Measurements from ENCODE around the gene PRMT6.
"Not testable (repeated sequence)": the region's sequence is repeated elsewhere in the genome, so short reads cannot be mapped to it uniquely, and the experiment has no call there.

Gene PRMT6

GRCh38 chr1:107056426-107057196 lies at the start of gene PRMT6:
PRMT6 (plus strand) TSS chr1:107056674; CDS start chr1:107056716, 42 bp downstream.
- DNase-seq (ENCODE audit: low read depth in 2 of 2), result peak; percentile 68 to 73

- no peak for DNase-seq (ENCODE audit: low read depth in 2 of 2)
Observed at GRCh38 chr1:107009281-107009680, 47.2 kb upstream of the PRMT6 start.

- DNase-seq (ENCODE audit: low read depth in 2 of 2), result no peak
Observed at GRCh38 chr1:107010582-107010981, 45.9 kb upstream of the PRMT6 start.

GRCh38 chr1:107016376-107016978 lies 40.0 kb upstream of the PRMT6 start:
- no peak for DNase-seq (ENCODE audit: low read depth in 2 of 2)

- no peak for DNase-seq (ENCODE audit: low read depth in 2 of 2)
Observed at GRCh38 chr1:107018445-107018844, 38.0 kb upstream of the PRMT6 start.

GRCh38 chr1:107019166-107019565 lies 37.3 kb upstream of the PRMT6 start:
- DNase-seq (ENCODE audit: low read depth in 2 of 2), result no peak

GRCh38 chr1:107038874-107039273 lies 17.6 kb upstream of the PRMT6 start:
- not testable (repeated sequence) for DNase-seq (ENCODE audit: low read depth in 2 of 2)

GRCh38 chr1:107044310-107045220 lies 11.9 kb upstream of the PRMT6 start:
- not testable (repeated sequence) for DNase-seq (ENCODE audit: low read depth in 2 of 2)

- DNase-seq (ENCODE audit: low read depth in 2 of 2), result no peak
Observed at GRCh38 chr1:107047602-107048001, 8.9 kb upstream of the PRMT6 start.

GRCh38 chr1:107048241-107048640 lies 8.2 kb upstream of the PRMT6 start:
- DNase-seq (ENCODE audit: low read depth in 2 of 2), result no peak

- DNase-seq (ENCODE audit: low read depth in 2 of 2), result no peak
Observed at GRCh38 chr1:107051266-107051665, 5.2 kb upstream of the PRMT6 start.

- DNase-seq (ENCODE audit: low read depth in 2 of 2), result not testable (repeated sequence)
Observed at GRCh38 chr1:107055919-107056425, 502 bp upstream of the PRMT6 start.

- DNase-seq (ENCODE audit: low read depth in 2 of 2), result peak; percentile 15 to 46
Observed at GRCh38 chr1:107057197-107058133, 991 bp downstream of the PRMT6 start.

GRCh38 chr1:107058245-107059032 lies 2.0 kb downstream of the PRMT6 start:
- no peak for DNase-seq (ENCODE audit: low read depth in 2 of 2)

- no peak for DNase-seq (ENCODE audit: low read depth in 2 of 2)
Observed at GRCh38 chr1:107061886-107062285, 5.4 kb downstream of the PRMT6 start.

- DNase-seq (ENCODE audit: low read depth in 2 of 2), result no peak
Observed at GRCh38 chr1:107073493-107073892, 17.0 kb downstream of the PRMT6 start.

- no peak for DNase-seq (ENCODE audit: low read depth in 2 of 2)
Observed at GRCh38 chr1:107076841-107077240, 20.4 kb downstream of the PRMT6 start.

- no peak for DNase-seq (ENCODE audit: low read depth in 2 of 2)
Observed at GRCh38 chr1:107079249-107079648, 22.8 kb downstream of the PRMT6 start.

GRCh38 chr1:107081102-107081501 lies 24.6 kb downstream of the PRMT6 start:
- DNase-seq (ENCODE audit: low read depth in 2 of 2), result no peak

GRCh38 chr1:107091418-107091817 lies 34.9 kb downstream of the PRMT6 start:
- no peak for DNase-seq (ENCODE audit: low read depth in 2 of 2)

Measured in stimulated activated CD4-positive, alpha-beta T cell treated with anti-CD3 and anti-CD28 coated beads, Interleukin-15, amount 100 ng/mL, for 48 hours (primary cell).